Mucosa of descending colon (tissue), 3 donors: ENCODE measurements around the gene ZNF835. TPM values are rescaled to one million over a fixed set of nuclear protein-coding genes. Genes with fewer than 3 reads are reported as not detected.

Source experiments
- ATAC-seq: fragments of 200-7000 bp; cut with Tn5 transposase; one replicate; pipeline ENCODE4 v1.9.1; 2020; ENCODE audit warnings: mild to moderate bottlenecking, moderate library complexity
- DNase-seq, 3 donors: peaks; one replicate each; pipeline ENCODE4 v3.0.0-alpha.2; 2020
- H3K36me3 ChIP-seq: fragments of 200-600 bp; one replicate; pipeline ENCODE4 v1.8.0; 2021; ENCODE audit warnings: low read depth, mild to moderate bottlenecking
- H3K4me1 ChIP-seq: fragments of 200-600 bp; one replicate; pipeline ENCODE4 v1.8.0; 2021; ENCODE audit warnings: low read depth, mild to moderate bottlenecking
- H3K4me3 ChIP-seq: fragments of 200-600 bp; one replicate; pipeline ENCODE4 v1.8.0; 2021; ENCODE audit warnings: mild to moderate bottlenecking
- H3K9me3 ChIP-seq: fragments of 200-600 bp; one replicate; pipeline ENCODE4 v1.8.0; 2021; ENCODE audit warnings: mild to moderate bottlenecking
- CTCF ChIP-seq: fragments of 200-600 bp; IDR thresholded peaks from one replicate; pipeline ENCODE4 v1.8.0; 2022; ENCODE audit warnings: antibody characterized with exemption, mild to moderate bottlenecking
- intact Hi-C, 2 donors: fragments of 100-400 bp; cut with DNase I in 1 of 2; cut with micrococcal nuclease in 1 of 2; formaldehyde crosslinking; loops; one replicate each; pipeline versions ENCODE4 v1.11.0 to v1.11.1; 2022; cut with DNase I, micrococcal nuclease
- total RNA-seq, 3 donors: library from RNA; stranded (reverse); fragmentation: NEBNext Ultra II Directional in 2 of 3; extraction: Animal tissue kit (Norgen Biotek cat#: 25700) in 2 of 3; gene quantifications; one replicate each; pipeline versions ENCODE4 v1.2.1 to v1.2.4, GENCODE V29; 2021 to 2023
- donor health status: DM: no; HTN: no; CAD: no; lungs with moderate emphysema.
- donor health status: DM: no; HTN: no; CAD: no.
- donor health status: DM: no; HTN: yes; CAD: no.

Gene ZNF835
- total RNA-seq, 3 donors from 2014 or later: 0.72 to 9.1 (median 0.77) TPM

DNA sequence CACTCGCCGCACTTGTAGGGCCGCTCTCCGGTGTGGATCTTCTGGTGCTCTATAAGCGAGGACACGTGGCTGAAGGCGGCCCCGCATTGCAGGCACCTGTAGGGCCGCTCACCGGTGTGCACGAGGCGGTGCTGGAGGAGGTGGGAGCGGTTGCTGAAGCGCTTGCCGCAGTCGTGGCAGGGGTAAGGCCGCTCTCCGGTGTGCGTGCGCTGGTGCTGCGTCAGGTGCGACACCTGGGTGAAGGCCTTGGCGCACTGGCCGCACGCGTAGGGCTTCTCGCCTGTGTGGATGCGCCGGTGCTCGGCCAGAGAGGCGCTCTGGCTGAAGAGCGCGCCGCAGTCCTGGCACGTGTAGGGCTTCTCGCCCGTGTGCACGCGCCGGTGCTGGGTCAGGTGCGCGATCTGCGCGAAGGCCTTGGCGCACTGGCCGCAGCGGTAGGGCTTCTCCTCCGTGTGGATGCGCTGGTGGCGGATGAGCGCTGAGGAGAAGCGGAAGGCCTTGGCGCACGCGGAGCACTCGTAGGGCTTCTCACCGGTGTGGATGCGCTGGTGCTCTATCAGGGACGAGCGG, 7.5 kb downstream of the ZNF835 start:
- DNase-seq (no peak), ATAC-seq (no peak)
- intact Hi-C loops: no loop called here
- peaks cover 93% of the 10 kb centered on the region for H3K9me3 ChIP-seq
- H3K4me1 ChIP-seq: no peaks in the 10 kb centered on the region
- no peaks in the 10 kb centered on the region for H3K36me3 ChIP-seq
- H3K4me3 ChIP-seq: no peak overlapping the region
- TF ChIP-seq CTCF: no peak

- intact Hi-C loops: no loop called here
- ATAC-seq: no peak
- Histone ChIP-seq H3K4me3 (no peak overlapping the region), H3K4me1 (no peaks in the 10 kb centered on the region), H3K36me3 (no peaks in the 10 kb centered on the region), H3K9me3 (peaks cover 85% of the 10 kb centered on the region)
- TF ChIP-seq CTCF: no peak
- DNase-seq: no peak
Measured at GRCh38 chr19:56661248-56661647, 10.3 kb downstream of the ZNF835 start.

- TF ChIP-seq CTCF: no peak
- intact Hi-C loops: no loop called here
- Histone ChIP-seq H3K4me1 (no peaks in the 10 kb centered on the region), H3K4me3 (no peak overlapping the region), H3K9me3 (peaks cover 82% of the 10 kb centered on the region), H3K36me3 (no peaks in the 10 kb centered on the region)
- no peak for DNase-seq
- no peak for ATAC-seq
Measured at GRCh38 chr19:56660381-56661107, 11.0 kb downstream of the ZNF835 start.

DNA sequence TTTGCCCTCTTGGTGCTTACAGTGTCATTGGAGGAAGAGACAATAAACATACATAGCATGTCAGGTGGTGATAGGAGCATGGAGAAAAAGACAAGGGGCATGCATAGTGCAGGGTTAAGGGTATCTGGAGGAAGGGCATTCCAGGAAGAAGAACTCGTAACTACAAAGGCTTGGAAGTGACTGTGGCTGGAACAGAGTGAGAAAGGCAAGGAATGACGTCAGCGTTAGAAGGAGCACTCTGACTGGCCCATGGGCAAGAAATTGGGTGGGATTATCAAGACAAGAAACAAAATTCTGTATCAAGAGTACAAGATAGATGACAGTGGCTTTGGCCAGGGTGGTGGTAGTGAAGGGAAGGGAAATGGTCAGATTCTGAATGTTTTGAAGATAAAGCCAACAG, 17.4 kb downstream of the ZNF835 start:
- H3K9me3 ChIP-seq: peaks cover 67% of the 10 kb centered on the region
- ATAC-seq: no peak
- H3K36me3 ChIP-seq: no peaks in the 10 kb centered on the region
- no peak for DNase-seq
- no peaks in the 10 kb centered on the region for H3K4me1 ChIP-seq
- intact Hi-C loops: no loop called here
- no peak for TF ChIP-seq CTCF
- H3K4me3 ChIP-seq: no peak overlapping the region

- Histone ChIP-seq H3K9me3 (peaks cover 80% of the 10 kb centered on the region), H3K4me3 (no peak overlapping the region), H3K36me3 (no peaks in the 10 kb centered on the region), H3K4me1 (no peaks in the 10 kb centered on the region)
- intact Hi-C loops: no loop called here
- ATAC-seq (no peak), DNase-seq (no peak)
- TF ChIP-seq CTCF: no peak
Measured at GRCh38 chr19:56643460-56643955, 28.0 kb downstream of the ZNF835 start.
